Fibroblast of lung (primary cell): ENCODE data around the gene IKBKE. TPM values are rescaled to one million over a fixed set of nuclear protein-coding genes. Genes with fewer than 3 reads are reported as not detected.

Experiments used
- DNase-seq, 2 donors: peaks; one replicate each; pipeline versions ENCODE4 v3.0.0 to v3.0.0-alpha.2; 2010; ENCODE audit warnings: low read depth in 2 of 2
- H2AFZ ChIP-seq: 2 replicates; pipeline ENCODE4 v1.5.1; 2012; ENCODE audit warnings: low read length, control low read depth, inconsistent platforms
- H3K27ac ChIP-seq: 2 replicates; pipeline ENCODE4 v1.5.1; 2011; ENCODE audit warnings: low read length, control low read depth; ENCODE audit not compliant: insufficient read depth
- H3K27me3 ChIP-seq: 2 replicates; pipeline ENCODE4 v1.5.1; 2011; ENCODE audit warnings: mild to moderate bottlenecking, low read length; ENCODE audit not compliant: control insufficient read depth, insufficient read depth
- H3K36me3 ChIP-seq: 2 replicates; pipeline ENCODE4 v1.5.1; 2011; ENCODE audit warnings: low read length; ENCODE audit not compliant: control insufficient read depth, insufficient read depth
- H3K4me1 ChIP-seq: 2 replicates; pipeline ENCODE4 v1.5.1; 2011; ENCODE audit warnings: low read length; ENCODE audit not compliant: control insufficient read depth, insufficient read depth; ENCODE audit errors: extremely low read depth
- H3K4me2 ChIP-seq: 2 replicates; pipeline ENCODE4 v1.5.1; 2011; ENCODE audit warnings: low read length, control low read depth; ENCODE audit not compliant: insufficient read depth; ENCODE audit errors: extremely low read depth
- H3K4me3 ChIP-seq, 4 experiments: fragments of 200-600 bp in 1 of 4; sonication (generic) in 1 of 4; replicated peaks in 1 of 4; 2 replicates each; pipeline ENCODE4 v1.5.1; 2011 to 2016; ENCODE audit warnings: low read length in 4 of 4, low read depth in 3 of 4, mild to moderate bottlenecking in 3 of 4, control low read depth in 2 of 4, inconsistent platforms in 1 of 4, mixed read lengths in 1 of 4; ENCODE audit not compliant: insufficient read depth in 1 of 4; ENCODE audit errors: control extremely low read depth in 1 of 4
- H3K79me2 ChIP-seq: 2 replicates; pipeline ENCODE4 v1.5.1; 2012; ENCODE audit warnings: mild to moderate bottlenecking, low read length, inconsistent platforms; ENCODE audit not compliant: control insufficient read depth, insufficient read depth
- H3K9ac ChIP-seq: 2 replicates; pipeline ENCODE4 v1.5.1; 2011; ENCODE audit warnings: mild to moderate bottlenecking, low read length, control low read depth; ENCODE audit not compliant: insufficient read depth
- H3K9me3 ChIP-seq: 2 replicates; pipeline ENCODE4 v1.5.1; 2012; ENCODE audit warnings: low read depth, low read length; ENCODE audit not compliant: control insufficient read depth, insufficient read depth
- H4K20me1 ChIP-seq: 2 replicates; pipeline ENCODE4 v1.5.1; 2011; ENCODE audit warnings: low read length; ENCODE audit not compliant: control insufficient read depth, insufficient read depth; ENCODE audit errors: extremely low read depth
- EZH2 ChIP-seq: IDR thresholded peaks from 2 replicates; pipeline ENCODE4 v1.5.1; 2012; ENCODE audit warnings: low read length, control low read depth, mild to moderate bottlenecking; ENCODE audit errors: missing control alignments
- polyA plus RNA-seq, 2 donors: library from polyadenylated mRNA; depleted of rRNA in 1 of 2; stranded (reverse) in 1 of 2; unstranded in 1 of 2; fragments of >200 nt; gene quantifications; 2 replicates each; pipeline ENCODE4 v1.2.1, GENCODE V29; 2011 to 2012; ENCODE audit warnings: missing spikeins in 1 of 2
- total RNA-seq: library from RNA; depleted of rRNA; stranded (reverse); fragments of >200 nt; gene quantifications from 2 replicates; pipeline ENCODE4 v1.2.1, GENCODE V29; 2014
- TF ChIP-seq, protein P1 (sequence below), 2 donors: IDR thresholded peaks in 1 of 2; conservative IDR thresholded peaks in 1 of 2; 1 replicate in 1 of 2; 2 replicates in 1 of 2; pipeline ENCODE4 v1.5.1; 2011 to 2012; ENCODE audit warnings: low read length in 2 of 2, control low read depth in 1 of 2, inconsistent platforms in 1 of 2, low read depth in 1 of 2, mild to moderate bottlenecking in 1 of 2

The IKBKE gene
- total and polyA plus RNA-seq, 2 donors (not counting 1 experiment from before 2014, with no cell fraction given), result 9.6 to 12.4 TPM

DNA sequence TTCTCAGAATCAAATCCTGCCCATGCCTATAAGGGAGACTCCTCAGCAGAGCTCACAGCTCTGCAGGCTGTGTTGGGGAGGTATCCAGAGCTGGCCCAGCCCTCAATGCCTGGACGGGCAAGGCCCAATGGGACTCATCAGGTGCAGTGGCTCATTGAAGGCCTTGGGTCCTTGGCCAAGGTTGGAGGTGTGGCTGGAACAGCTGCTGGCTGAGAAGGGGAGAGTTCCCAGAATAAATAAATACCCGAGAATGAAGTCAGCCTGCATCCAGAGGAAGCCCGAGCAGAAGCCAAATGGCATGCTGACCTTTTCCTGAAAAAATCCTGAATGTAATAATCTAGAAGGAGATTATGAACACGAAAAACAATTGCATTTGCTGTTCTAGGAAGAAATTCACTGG lies 25.2 kb upstream of the IKBKE start:
- Histone ChIP-seq H3K27me3 (no peaks in the 10 kb centered on the region), H2AFZ (no peak overlapping the region), H3K4me3 (no peak overlapping the region), H3K36me3 (peaks cover 3% of the 10 kb centered on the region), H3K9ac (no peak overlapping the region), H3K4me2 (peak overlapping the region; percentile 29), H3K27ac (no peak overlapping the region), H3K4me1 (peaks cover 10% of the 10 kb centered on the region), H3K9me3 (no peaks in the 10 kb centered on the region), H4K20me1 (no peaks in the 10 kb centered on the region), H3K79me2 (no peaks in the 10 kb centered on the region)
- TF ChIP-seq, protein P1, sequence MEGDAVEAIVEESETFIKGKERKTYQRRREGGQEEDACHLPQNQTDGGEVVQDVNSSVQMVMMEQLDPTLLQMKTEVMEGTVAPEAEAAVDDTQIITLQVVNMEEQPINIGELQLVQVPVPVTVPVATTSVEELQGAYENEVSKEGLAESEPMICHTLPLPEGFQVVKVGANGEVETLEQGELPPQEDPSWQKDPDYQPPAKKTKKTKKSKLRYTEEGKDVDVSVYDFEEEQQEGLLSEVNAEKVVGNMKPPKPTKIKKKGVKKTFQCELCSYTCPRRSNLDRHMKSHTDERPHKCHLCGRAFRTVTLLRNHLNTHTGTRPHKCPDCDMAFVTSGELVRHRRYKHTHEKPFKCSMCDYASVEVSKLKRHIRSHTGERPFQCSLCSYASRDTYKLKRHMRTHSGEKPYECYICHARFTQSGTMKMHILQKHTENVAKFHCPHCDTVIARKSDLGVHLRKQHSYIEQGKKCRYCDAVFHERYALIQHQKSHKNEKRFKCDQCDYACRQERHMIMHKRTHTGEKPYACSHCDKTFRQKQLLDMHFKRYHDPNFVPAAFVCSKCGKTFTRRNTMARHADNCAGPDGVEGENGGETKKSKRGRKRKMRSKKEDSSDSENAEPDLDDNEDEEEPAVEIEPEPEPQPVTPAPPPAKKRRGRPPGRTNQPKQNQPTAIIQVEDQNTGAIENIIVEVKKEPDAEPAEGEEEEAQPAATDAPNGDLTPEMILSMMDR (conservative IDR thresholded peaks at IDR 0.05 in 1 of 2, IDR thresholded peaks at IDR 0.05 in 1 of 2; ENCODE audit: low read depth in 1 of 2, low read length in 2 of 2), result no peak
- TF ChIP-seq EZH2, result no peak
- DNase-seq, result peak; percentile 67 to 70

DNA sequence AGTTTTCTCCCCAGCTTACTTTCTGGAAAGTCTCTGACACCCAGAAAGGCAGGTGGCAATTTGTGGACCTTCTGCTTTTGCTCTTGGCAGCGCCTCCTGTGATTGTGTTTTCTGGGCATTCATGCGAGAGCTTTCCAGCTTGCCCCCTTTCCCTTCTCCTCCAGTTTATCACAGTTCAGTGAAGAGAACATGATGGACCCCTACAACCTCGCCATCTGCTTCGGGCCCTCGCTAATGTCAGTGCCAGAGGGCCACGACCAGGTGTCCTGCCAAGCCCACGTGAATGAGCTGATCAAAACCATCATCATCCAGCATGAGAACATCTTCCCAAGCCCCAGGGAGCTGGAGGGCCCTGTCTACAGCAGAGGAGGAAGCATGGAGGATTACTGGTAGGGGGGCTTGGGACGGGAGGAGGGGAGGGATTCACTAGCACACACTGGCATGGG lies 24.3 kb upstream of the IKBKE start:
- Histone ChIP-seq H3K4me3 (no peak overlapping the region), H3K36me3 (peaks cover 8% of the 10 kb centered on the region), H3K9ac (no peak overlapping the region), H4K20me1 (no peaks in the 10 kb centered on the region), H3K9me3 (no peaks in the 10 kb centered on the region), H3K4me1 (peaks cover 10% of the 10 kb centered on the region), H2AFZ (no peak overlapping the region), H3K79me2 (no peaks in the 10 kb centered on the region), H3K27ac (no peak overlapping the region), H3K27me3 (no peaks in the 10 kb centered on the region), H3K4me2 (no peak overlapping the region)
- no peak for TF ChIP-seq EZH2
- TF ChIP-seq, protein P1 (conservative IDR thresholded peaks at IDR 0.05 in 1 of 2, IDR thresholded peaks at IDR 0.05 in 1 of 2; ENCODE audit: low read depth in 1 of 2, low read length in 2 of 2), result no peak
- DNase-seq, result no peak

DNA sequence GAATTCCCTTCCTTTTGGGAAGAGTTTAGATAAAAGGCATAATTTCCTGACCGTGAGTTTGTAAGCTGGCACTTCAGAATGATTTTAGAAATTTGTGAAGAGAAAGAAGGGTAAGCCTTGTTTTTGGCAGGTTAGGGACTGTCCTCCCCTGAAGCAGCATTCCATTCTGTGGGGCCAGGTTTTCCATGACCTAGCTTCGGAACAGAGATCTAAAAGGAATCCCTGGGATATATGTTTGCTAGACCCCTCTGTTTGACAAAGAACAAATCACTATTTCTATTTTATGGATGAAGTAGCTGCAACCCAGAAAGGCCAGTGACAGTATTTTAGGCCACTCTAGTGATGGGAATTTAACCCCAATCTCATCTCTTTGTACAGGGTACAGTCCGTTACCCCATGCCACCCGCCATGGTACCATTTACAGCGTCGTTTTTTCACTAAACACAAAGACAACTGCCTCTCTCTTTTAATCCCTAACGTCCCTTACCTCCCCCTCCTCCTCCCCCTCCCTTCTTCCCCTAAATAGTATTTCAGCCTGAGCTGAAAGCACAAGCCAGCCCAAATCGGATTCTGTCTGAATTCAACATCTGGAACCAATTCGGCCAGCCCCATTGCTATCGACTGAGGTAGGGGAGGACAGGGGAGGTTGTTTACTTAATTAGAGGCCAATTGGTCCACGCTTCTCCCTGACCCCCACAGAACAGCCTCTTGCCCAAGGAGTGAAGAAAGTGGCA lies 23.4 kb upstream of the IKBKE start:
- Histone ChIP-seq H3K27me3 (no peaks in the 10 kb centered on the region), H3K27ac (no peak overlapping the region), H3K4me2 (no peak overlapping the region), H3K4me3 (no peak overlapping the region), H3K79me2 (no peaks in the 10 kb centered on the region), H3K36me3 (peaks cover 11% of the 10 kb centered on the region), H3K9me3 (no peaks in the 10 kb centered on the region), H3K4me1 (peaks cover 10% of the 10 kb centered on the region), H4K20me1 (no peaks in the 10 kb centered on the region), H2AFZ (no peak overlapping the region), H3K9ac (no peak overlapping the region)
- TF ChIP-seq, protein P1 (conservative IDR thresholded peaks at IDR 0.05 in 1 of 2, IDR thresholded peaks at IDR 0.05 in 1 of 2; ENCODE audit: low read depth in 1 of 2, low read length in 2 of 2), result no peak
- no peak for TF ChIP-seq EZH2
- no peak for DNase-seq
